Heart left ventricle (tissue), 16 donors: ENCODE measurements around the gene UPK1A. TPM values are rescaled to one million over a fixed set of nuclear protein-coding genes. Genes with fewer than 3 reads are reported as not detected.
A peak's percentile ranks its signal among the peaks of the same experiment; 100 is the strongest.

Experiments
- ATAC-seq, 4 donors: fragments of 200-7000 bp; cut with Tn5 transposase; one replicate each; pipeline ENCODE4 v1.9.1; 2020 to 2022; ENCODE audit warnings: moderate library complexity in 4 of 4, mild to moderate bottlenecking in 3 of 4, moderate number of reproducible peaks in 1 of 4
- DNase-seq, 5 donors: peaks; one replicate each; pipeline ENCODE4 v3.0.0-alpha.2; 2020
- H3K27ac ChIP-seq, 12 donors: fragments of 200-600 bp; sonication (generic) in 4 of 12; one replicate each; pipeline versions ENCODE4 v1.5.0 to v1.8.0; 2016 to 2022; ENCODE audit warnings: mild to moderate bottlenecking in 2 of 12
- H3K27me3 ChIP-seq, 9 donors: fragments of 200-600 bp; sonication (generic) in 2 of 9; one replicate each; pipeline versions ENCODE4 v1.5.1 to v1.8.0; 2016 to 2022; ENCODE audit warnings: mild to moderate bottlenecking in 3 of 9
- H3K36me3 ChIP-seq, 9 donors: fragments of 200-600 bp; sonication (generic) in 2 of 9; one replicate each; pipeline versions ENCODE4 v1.5.0 to v1.8.0; 2018 to 2022; ENCODE audit warnings: mild to moderate bottlenecking in 2 of 9
- H3K4me1 ChIP-seq, 12 donors: fragments of 200-600 bp; sonication (generic) in 4 of 12; one replicate each; pipeline versions ENCODE4 v1.5.0 to v1.8.0; 2016 to 2022; ENCODE audit warnings: mild to moderate bottlenecking in 3 of 12
- H3K4me3 ChIP-seq, 12 donors: fragments of 200-600 bp; sonication (generic) in 4 of 12; one replicate each; pipeline versions ENCODE4 v1.5.0 to v1.8.0; 2017 to 2022; ENCODE audit warnings: mild to moderate bottlenecking in 9 of 12, moderate library complexity in 4 of 12
- H3K9me3 ChIP-seq, 12 donors: fragments of 200-600 bp; sonication (generic) in 4 of 12; one replicate each; pipeline versions ENCODE4 v1.5.0 to v1.8.0; 2016 to 2022; ENCODE audit warnings: mild to moderate bottlenecking in 1 of 12
- POLR2A ChIP-seq, 2 donors: fragments of 450-650 bp; IDR thresholded peaks; one replicate each; pipeline ENCODE4 v1.6.1; 2017; ENCODE audit warnings: antibody characterized with exemption in 2 of 2, mild to moderate bottlenecking in 2 of 2, moderate library complexity in 2 of 2
- WGBS, 4 donors: extraction: QIAGEN DNeasy Blood & Tissue Kit in 2 of 4; methylation state at CpG; one replicate each; pipeline versions ENCODE4 v1.1.5 to v1.1.7; 2013 to 2018; 5-methylcytosine and 5-hydroxymethylcytosine counted together
- intact Hi-C, 10 donors: fragments of 100-400 bp; cut with DNase I; formaldehyde crosslinking; loops; one replicate each; pipeline versions ENCODE4 v1.11.1 to v1.14.2; 2022
- polyA plus RNA-seq, 2 donors: library from polyadenylated mRNA; stranded (reverse); fragments of 200-250 nt; gene quantifications; one replicate each; pipeline ENCODE4 v1.2.3, GENCODE V29; 2013
- total RNA-seq, 9 donors: library from RNA; depleted of rRNA in 2 of 9; stranded (reverse); fragments of >200 nt in 2 of 9; fragmentation: NEBNext Ultra II Directional in 3 of 9; extraction: Animal tissue kit (Norgen Biotek cat#: 25700) in 3 of 9; gene quantifications; one replicate each; pipeline versions ENCODE4 v1.1.0 to v1.2.4, GENCODE V29; 2016 to 2023
- TF ChIP-seq, protein P1 (sequence below), 12 donors: fragments of 200-600 bp; sonication (generic) in 4 of 12; IDR thresholded peaks; one replicate each; pipeline versions ENCODE4 v1.5.0 to v1.8.0; 2018 to 2022; ENCODE audit warnings: antibody characterized with exemption in 12 of 12, mild to moderate bottlenecking in 5 of 12
- donor health status: ischemic (EF 13 %, LVEDD 7.1; RV severe dilation, severe dysfunction).
- donor health status: healthy with polysubstance abuse.
- donor health status: DM: no; HTN: yes; CAD: no.
- donor health status: DM: no; HTN: no; CAD: no.
- donor health status: ischemic (EF 25% LVEDD 6.9; RV normal size, moderate dysfunction).
- donor health status: ischemic (EF 25% LVEDD 5.7; RV mildly dilated, moderate dysfunction).
- donor health status: healthy.
- donor health status: DM: yes; HTN: yes; CAD: no.
- donor health status: ischemic (EF 35%, LVEDD 5.7; RV mildly dilated, moderate dysfunction).
- donor health status: nonischemic (EF 11% LVEDD 7.7; RV severe dilation, severe dysfunction).
- donor health status: DM: yes; HTN: yes; CAD: no.
- donor health status: PGD.
- donor health status: ischemic (EF 29% LVEDD 5.4; RV normal size, mild dysfunction).
- donor health status: nonischemic (EF 23%, LVEDD 6.1; RV moderate dilation, normal function).

UPK1A gene
- total and polyA plus RNA-seq, 11 donors = not detected

DNA sequence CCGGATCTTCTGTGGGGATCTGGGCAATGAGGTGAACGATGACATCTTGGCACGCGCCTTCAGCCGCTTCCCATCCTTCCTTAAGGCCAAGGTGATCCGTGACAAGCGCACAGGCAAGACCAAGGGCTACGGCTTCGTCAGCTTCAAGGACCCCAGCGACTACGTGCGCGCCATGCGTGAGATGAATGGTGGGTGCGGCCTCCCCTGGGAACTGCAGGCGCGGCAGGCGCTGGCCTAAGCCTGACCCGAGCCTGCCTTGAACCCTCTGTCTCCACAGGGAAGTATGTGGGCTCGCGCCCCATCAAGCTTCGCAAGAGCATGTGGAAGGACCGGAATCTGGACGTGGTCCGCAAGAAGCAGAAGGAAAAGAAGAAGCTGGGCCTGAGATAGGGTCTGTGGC is 29.2 kb upstream of the UPK1A start:
- H3K9me3 ChIP-seq = no peaks in the 10 kb centered on the region
- peaks cover 0 to 10% (median 0%) of the 10 kb centered on the region in 12 donors for H3K4me1 ChIP-seq
- 90 to 97% (median 94%) methylated on average over 24 to 25 of the region's 25 CpGs for WGBS, 4 donors
- no peak overlapping the region for H3K4me3 ChIP-seq
- H3K27me3 ChIP-seq = no peaks in the 10 kb centered on the region
- intact Hi-C loops = no loop called here
- TF ChIP-seq, protein P1, sequence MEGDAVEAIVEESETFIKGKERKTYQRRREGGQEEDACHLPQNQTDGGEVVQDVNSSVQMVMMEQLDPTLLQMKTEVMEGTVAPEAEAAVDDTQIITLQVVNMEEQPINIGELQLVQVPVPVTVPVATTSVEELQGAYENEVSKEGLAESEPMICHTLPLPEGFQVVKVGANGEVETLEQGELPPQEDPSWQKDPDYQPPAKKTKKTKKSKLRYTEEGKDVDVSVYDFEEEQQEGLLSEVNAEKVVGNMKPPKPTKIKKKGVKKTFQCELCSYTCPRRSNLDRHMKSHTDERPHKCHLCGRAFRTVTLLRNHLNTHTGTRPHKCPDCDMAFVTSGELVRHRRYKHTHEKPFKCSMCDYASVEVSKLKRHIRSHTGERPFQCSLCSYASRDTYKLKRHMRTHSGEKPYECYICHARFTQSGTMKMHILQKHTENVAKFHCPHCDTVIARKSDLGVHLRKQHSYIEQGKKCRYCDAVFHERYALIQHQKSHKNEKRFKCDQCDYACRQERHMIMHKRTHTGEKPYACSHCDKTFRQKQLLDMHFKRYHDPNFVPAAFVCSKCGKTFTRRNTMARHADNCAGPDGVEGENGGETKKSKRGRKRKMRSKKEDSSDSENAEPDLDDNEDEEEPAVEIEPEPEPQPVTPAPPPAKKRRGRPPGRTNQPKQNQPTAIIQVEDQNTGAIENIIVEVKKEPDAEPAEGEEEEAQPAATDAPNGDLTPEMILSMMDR (IDR thresholded peaks at IDR 0.05) = no peak
- no peak for TF ChIP-seq POLR2A (IDR thresholded peaks at IDR 0.05)
- DNase-seq = no peak
- ATAC-seq = no peak
- no peak overlapping the region for H3K27ac ChIP-seq
- peaks cover 0 to 62% (median 61%) of the 10 kb centered on the region in 9 donors for H3K36me3 ChIP-seq

DNA sequence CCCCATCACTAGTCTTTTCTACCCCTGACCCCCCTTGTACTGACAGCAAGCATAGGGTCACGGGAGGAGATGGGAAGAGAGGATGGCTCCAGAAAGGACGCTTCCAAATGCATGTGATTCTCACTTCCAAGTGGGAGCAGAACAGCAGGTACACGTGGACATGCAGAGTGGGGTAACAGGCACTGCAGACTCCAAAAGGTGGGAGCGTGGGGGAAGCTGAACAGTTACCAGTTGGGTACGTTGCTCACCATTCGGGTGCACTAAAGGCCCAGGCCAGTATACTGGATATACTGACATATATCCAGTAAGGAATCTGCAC is 27.0 kb upstream of the UPK1A start:
- H3K4me3 ChIP-seq = no peak overlapping the region
- ATAC-seq = no peak
- 43 to 54% (median 49%) methylated on average over 6 of the region's 6 CpGs for WGBS, 4 donors
- no peaks in the 10 kb centered on the region for H3K27me3 ChIP-seq
- H3K4me1 ChIP-seq = peaks cover 0 to 25% (median 7%) of the 10 kb centered on the region in 12 donors
- peaks cover 0 to 41% (median 40%) of the 10 kb centered on the region in 9 donors for H3K36me3 ChIP-seq
- no peak overlapping the region for H3K27ac ChIP-seq
- DNase-seq = no peak
- intact Hi-C loops = no loop called here
- H3K9me3 ChIP-seq = no peaks in the 10 kb centered on the region
- TF ChIP-seq, protein P1 (IDR thresholded peaks at IDR 0.05) = no peak
- no peak for TF ChIP-seq POLR2A (IDR thresholded peaks at IDR 0.05)

DNA sequence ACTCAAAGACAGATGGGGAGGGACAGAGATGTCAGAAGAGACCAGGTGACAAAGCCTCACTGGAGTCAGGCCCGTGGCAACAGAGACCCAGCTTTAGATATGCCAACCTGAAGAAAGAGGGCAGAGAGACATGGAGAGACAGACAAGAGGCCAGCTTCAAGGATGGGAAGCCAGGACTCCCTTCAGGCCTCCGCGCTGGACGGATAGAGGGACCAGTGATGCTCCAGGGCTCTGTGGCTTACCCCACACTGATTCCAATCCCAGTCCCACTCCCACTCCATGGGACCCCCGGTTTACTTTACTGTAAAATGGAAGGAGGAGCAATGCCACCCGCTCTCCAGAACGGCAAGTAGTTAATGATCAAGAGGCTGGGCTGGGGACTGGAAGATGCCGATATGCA is 26.5 kb upstream of the UPK1A start:
- no peaks in the 10 kb centered on the region for H3K27me3 ChIP-seq
- DNase-seq = no peak
- no peak overlapping the region for H3K27ac ChIP-seq
- peaks cover 0 to 36% (median 34%) of the 10 kb centered on the region in 9 donors for H3K36me3 ChIP-seq
- intact Hi-C loops = no loop called here
- no peak for TF ChIP-seq POLR2A (IDR thresholded peaks at IDR 0.05)
- TF ChIP-seq, protein P1 (IDR thresholded peaks at IDR 0.05) = no peak
- no peaks in the 10 kb centered on the region for H3K9me3 ChIP-seq
- WGBS, 4 donors = 81 to 87% (median 84%) methylated on average over 8 of the region's 8 CpGs
- ATAC-seq = no peak
- H3K4me1 ChIP-seq = peaks cover 0 to 29% (median 10%) of the 10 kb centered on the region in 12 donors
- no peak overlapping the region for H3K4me3 ChIP-seq

DNA sequence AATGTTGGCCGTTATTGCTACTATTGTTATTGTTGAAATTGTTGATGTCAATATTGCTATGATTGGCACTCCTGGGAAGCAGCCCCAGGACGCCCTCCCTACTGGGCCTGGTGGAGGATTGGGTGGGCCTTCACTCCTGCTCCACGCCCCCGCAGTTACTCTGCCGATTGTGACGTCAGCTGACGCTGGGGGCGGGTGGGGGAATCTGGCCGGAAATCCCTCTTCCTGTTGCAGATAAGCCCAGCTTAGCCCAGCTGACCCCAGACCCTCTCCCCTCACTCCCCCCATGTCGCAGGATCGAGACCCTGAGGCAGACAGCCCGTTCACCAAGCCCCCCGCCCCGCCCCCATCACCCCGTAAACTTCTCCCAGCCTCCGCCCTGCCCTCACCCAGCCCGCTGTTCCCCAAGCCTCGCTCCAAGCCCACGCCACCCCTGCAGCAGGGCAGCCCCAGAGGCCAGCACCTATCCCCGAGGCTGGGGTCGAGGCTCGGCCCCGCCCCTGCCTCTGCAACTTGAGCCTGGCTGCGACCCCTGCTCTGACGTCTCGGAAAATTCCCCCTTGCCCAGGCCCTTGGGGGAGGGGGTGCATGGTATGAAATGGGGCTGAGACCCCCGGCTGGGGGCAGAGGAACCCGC is 24.7 kb upstream of the UPK1A start, which contains the start of gene ETV2:
ETV2 (plus strand) TSS at position 231 of the 637 bp plus-strand sequence. CDS start 716 bp downstream, outside the sequence.
- peaks cover 0 to 37% (median 13%) of the 10 kb centered on the region in 12 donors for H3K4me1 ChIP-seq
- H3K27me3 ChIP-seq = no peaks in the 10 kb centered on the region
- no peak within 1 kb of the TSS for H3K4me3 ChIP-seq
- DNase-seq (peak in 4 of 5 donors; percentile 38 to 60 (median 53)), ATAC-seq (no peak)
- H3K27ac ChIP-seq = no peak within 1 kb of the TSS
- TF ChIP-seq, protein P1 (IDR thresholded peaks at IDR 0.05) = no peak
- no peak for TF ChIP-seq POLR2A (IDR thresholded peaks at IDR 0.05)
- 18 to 27% (median 20%) methylated on average over 25 to 28 of the region's 28 CpGs for WGBS, 4 donors
- peaks cover 0 to 19% (median 16%) of the 10 kb centered on the region in 9 donors for H3K36me3 ChIP-seq
- H3K9me3 ChIP-seq = no peaks in the 10 kb centered on the region
- intact Hi-C loops = no loop called here
